ENCODE measurements around the gene PRKCD.

GRCh38 chr3:53164911-53165310 is 3.9 kb downstream of the PRKCD start:
- TF ChIP-seq ZFP3 (CRISPR knock-in tag; IDR thresholded peaks at IDR 0.05) (no peak), ZNF565 (CRISPR knock-in tag; conservative IDR thresholded peaks at IDR 0.05; ENCODE audit: low read depth) (no peak), OSR1 (CRISPR knock-in tag; IDR thresholded peaks at IDR 0.05) (no peak), CSDC2 (CRISPR knock-in tag; IDR thresholded peaks at IDR 0.05) (no peak), TCF4 (CRISPR knock-in tag; IDR thresholded peaks at IDR 0.05; ENCODE audit: borderline replicate concordance) (no peak)

All from SK-N-SH treated with all-trans-retinoic acid at 6 μM for 48 hours (cell line).